ENCODE results near the gene SLC25A33. TPM values are rescaled to one million over a fixed set of nuclear protein-coding genes. Genes with fewer than 3 reads are reported as not detected.

Gene SLC25A33, protein sequence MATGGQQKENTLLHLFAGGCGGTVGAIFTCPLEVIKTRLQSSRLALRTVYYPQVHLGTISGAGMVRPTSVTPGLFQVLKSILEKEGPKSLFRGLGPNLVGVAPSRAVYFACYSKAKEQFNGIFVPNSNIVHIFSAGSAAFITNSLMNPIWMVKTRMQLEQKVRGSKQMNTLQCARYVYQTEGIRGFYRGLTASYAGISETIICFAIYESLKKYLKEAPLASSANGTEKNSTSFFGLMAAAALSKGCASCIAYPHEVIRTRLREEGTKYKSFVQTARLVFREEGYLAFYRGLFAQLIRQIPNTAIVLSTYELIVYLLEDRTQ
- 8.8 and 9.4 TPM in 2 replicates for total RNA-seq (2021)
- long read RNA-seq, partial matches to known transcripts = 0 of 2 reads
- long read RNA-seq, other reads (novel, unspliced or antisense) = 1 of 2 reads

DNA sequence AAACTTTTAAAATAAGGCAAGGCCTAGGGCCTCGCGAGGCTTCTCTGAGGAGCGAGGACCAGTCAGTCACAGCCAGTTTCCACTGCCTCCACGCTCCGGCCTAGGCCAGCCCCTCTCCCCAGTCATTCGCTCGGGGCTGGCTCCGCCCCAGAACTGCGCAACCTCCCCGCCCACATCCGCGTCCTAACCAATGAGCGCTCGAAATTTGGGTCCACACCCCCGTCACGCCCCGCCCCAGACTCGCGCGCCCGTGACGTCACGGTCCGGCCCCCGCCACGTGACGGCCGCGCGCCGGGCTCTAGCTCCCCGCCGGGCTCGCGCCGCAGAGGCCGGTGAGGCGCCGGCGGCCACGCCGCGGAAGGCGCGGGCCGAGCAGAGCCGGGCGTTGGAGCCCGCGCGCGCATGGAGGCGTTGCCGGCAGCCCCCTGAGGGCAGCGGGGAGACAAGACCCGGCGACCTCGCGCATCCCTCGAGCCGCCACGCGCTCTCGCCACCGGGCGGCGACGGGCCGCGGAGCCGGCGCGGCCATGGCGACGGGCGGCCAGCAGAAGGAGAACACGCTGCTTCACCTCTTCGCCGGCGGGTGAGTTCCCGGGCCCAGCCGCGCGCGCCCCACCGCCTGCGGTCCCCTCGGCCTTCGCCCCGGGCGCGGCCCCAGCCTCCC, at the start of gene SLC25A33:
Gene SLC25A33, plus strand, starts transcription at position 301 of the 664 bp plus-strand sequence. Its CDS starts 227 bp downstream, at position 528.
- Histone ChIP-seq H2BK15ac (ENCODE audit: low read depth, low read length) (no peak within 1 kb of the TSS), H2BK120ac (ENCODE audit: low read depth, low read length, poor library complexity, severe bottlenecking) (no peak within 1 kb of the TSS), H3K79me1 (ENCODE audit: insufficient read depth, low read depth, low read length, poor library complexity, severe bottlenecking) (no peaks in the 10 kb centered on the region), H3K23ac (ENCODE audit: insufficient read length, low read depth, low read length) (no peak within 1 kb of the TSS), H2BK12ac (ENCODE audit: insufficient read length, low read depth, low read length) (no peak within 1 kb of the TSS), H3K56ac (ENCODE audit: insufficient read length, low read depth, low read length) (no peak within 1 kb of the TSS), H3K23me2 (ENCODE audit: insufficient read length, low read depth, low read length, poor library complexity, severe bottlenecking) (no peaks in the 10 kb centered on the region), H4K8ac (replicated peaks; ENCODE audit: insufficient read length, low read depth, low read length) (no peak within 1 kb of the TSS), H4K5ac (ENCODE audit: insufficient read length, low read depth, low read length) (no peak within 1 kb of the TSS), H3K14ac (ENCODE audit: insufficient read depth, low read length) (peak within 1 kb of the TSS; percentile 4), H3K9me3 (ENCODE audit: control insufficient read depth, low read depth, low read length) (no peaks in the 10 kb centered on the region), H3K27me3 (ENCODE audit: insufficient read depth, low read length) (no peaks in the 10 kb centered on the region), H3K4me1 (ENCODE audit: insufficient read depth, low read length) (0 out of 2 replicates have a peak, but pooled peaks cover 2% of the 10 kb centered on the region), H3K4me2 (ENCODE audit: insufficient read depth, insufficient read length, low read length) (peak within 1 kb of the TSS; percentile 69), H3K18ac (ENCODE audit: insufficient read length, low read depth, low read length) (peak within 1 kb of the TSS; percentile 44), H3K79me2 (ENCODE audit: insufficient read depth, low read length) (peaks cover 23% of the 10 kb centered on the region; the same call in 1 of the 2 replicates), H3K9ac (ENCODE audit: extremely low read depth, insufficient read length, low read length) (peak within 1 kb of the TSS; percentile 50), H2BK20ac (ENCODE audit: low read depth, low read length, poor library complexity, severe bottlenecking) (no peak within 1 kb of the TSS), H3K27ac (ENCODE audit: insufficient read length, low read depth, low read length) (no peak within 1 kb of the TSS), H3T11ph (ENCODE audit: low read length) (no peak within 1 kb of the TSS), H4K91ac (ENCODE audit: insufficient read length, low read depth, low read length) (no peak within 1 kb of the TSS), H4K20me1 (ENCODE audit: control insufficient read depth, insufficient read depth, insufficient read length) (no peaks in the 10 kb centered on the region), H2AK5ac (ENCODE audit: insufficient read length, low read length) (no peak within 1 kb of the TSS), H2BK5ac (ENCODE audit: insufficient read length, low read length) (no peak within 1 kb of the TSS), H2AFZ (ENCODE audit: low read length) (no peak within 1 kb of the TSS), H3K4ac (ENCODE audit: low read depth, low read length) (no peak within 1 kb of the TSS; the same call in 1 of the 2 replicates)
- H3K27me3 Mint-ChIP-seq (ENCODE audit: low read depth) = peaks cover 6% of the 10 kb centered on the region
- no CpG with 5 or more reads among the region's 92 CpGs for WGBS (ENCODE audit: extremely low coverage, insufficient read length, low lambda C conversion rate)
- no peaks in the 10 kb centered on the region for H3K9me3 Mint-ChIP-seq
- peak within 1 kb of the TSS; percentile 57 to 86 (median 65); a peak in 6 of 7 replicates for H3K27ac Mint-ChIP-seq
- H3K4me1 Mint-ChIP-seq = peaks cover 18 to 20% of the 10 kb centered on the region in 2 experiments
- peak within 1 kb of the TSS; percentile 90 to 97 for H3K4me3 Mint-ChIP-seq
- TF ChIP-seq, protein P1, sequence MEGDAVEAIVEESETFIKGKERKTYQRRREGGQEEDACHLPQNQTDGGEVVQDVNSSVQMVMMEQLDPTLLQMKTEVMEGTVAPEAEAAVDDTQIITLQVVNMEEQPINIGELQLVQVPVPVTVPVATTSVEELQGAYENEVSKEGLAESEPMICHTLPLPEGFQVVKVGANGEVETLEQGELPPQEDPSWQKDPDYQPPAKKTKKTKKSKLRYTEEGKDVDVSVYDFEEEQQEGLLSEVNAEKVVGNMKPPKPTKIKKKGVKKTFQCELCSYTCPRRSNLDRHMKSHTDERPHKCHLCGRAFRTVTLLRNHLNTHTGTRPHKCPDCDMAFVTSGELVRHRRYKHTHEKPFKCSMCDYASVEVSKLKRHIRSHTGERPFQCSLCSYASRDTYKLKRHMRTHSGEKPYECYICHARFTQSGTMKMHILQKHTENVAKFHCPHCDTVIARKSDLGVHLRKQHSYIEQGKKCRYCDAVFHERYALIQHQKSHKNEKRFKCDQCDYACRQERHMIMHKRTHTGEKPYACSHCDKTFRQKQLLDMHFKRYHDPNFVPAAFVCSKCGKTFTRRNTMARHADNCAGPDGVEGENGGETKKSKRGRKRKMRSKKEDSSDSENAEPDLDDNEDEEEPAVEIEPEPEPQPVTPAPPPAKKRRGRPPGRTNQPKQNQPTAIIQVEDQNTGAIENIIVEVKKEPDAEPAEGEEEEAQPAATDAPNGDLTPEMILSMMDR (conservative IDR thresholded peaks at IDR 0.05) = no peak
- H3K36me3 Mint-ChIP-seq (ENCODE audit: insufficient read depth in 1 of 3, low read depth in 3 of 3) = peaks cover 10 to 13% (median 12%) of the 10 kb centered on the region in 3 experiments
- peak; percentile 96 for DNase-seq

Measured in H9 (cell line).